ENCODE results near the gene PRELID2.

DNA sequence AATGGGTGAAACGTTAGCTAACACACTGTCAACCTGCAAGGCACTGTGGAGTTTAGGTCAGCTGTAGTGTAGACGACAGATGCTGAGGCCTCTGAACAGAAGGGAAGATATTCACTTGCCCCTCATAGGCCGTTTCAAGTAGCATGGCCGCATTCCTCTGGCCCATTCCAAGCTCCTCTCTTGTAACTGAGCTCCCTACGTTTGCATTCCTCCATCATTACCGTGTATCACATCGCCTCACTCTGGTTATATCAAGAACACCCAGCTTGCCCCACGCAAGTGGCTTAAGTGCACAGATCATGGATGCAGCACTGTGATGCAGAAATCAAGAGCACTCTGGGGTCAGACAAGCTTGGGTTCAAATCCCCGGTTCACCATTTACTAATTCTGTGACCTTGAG is 43.3 kb downstream of the PRELID2 start:
- TF ChIP-seq SUZ12 (IDR thresholded peaks at IDR 0.05) (no peak), L3MBTL2 (conservative IDR thresholded peaks at IDR 0.05) (no peak), ZNF384 (IDR thresholded peaks at IDR 0.05) (no peak), FOXK2 (IDR thresholded peaks at IDR 0.05) (no peak), HDGF (IDR thresholded peaks at IDR 0.05; ENCODE audit: borderline replicate concordance) (no peak), BHLHE40 (IDR thresholded peaks at IDR 0.05; ENCODE audit: borderline replicate concordance) (no peak), FOXA1 (IDR thresholded peaks at IDR 0.05) (no peak)

Data from HEK293T (cell line).